D721Med (cell line): ENCODE results near the gene EFTUD2.
A peak's percentile ranks its signal among the peaks of the same experiment; 100 is the strongest.

Experiments
- DNase-seq: peaks from one replicate; pipeline ENCODE4 v3.0.0; 2011; ENCODE audit warnings: low spot score; ENCODE audit not compliant: insufficient read length
- FAIRE-seq: peaks from 2 replicates; lab custom pipeline; 2011; peaks lifted over from hg19 to GRCh38; lab: Jason Lieb, UNC
- CTCF ChIP-seq: IDR thresholded peaks from 2 replicates; pipeline ENCODE4 v1.5.1; 2012; ENCODE audit warnings: mild to moderate bottlenecking, control low read depth; ENCODE audit not compliant: insufficient read depth; ENCODE audit errors: missing control alignments

EFTUD2 gene

GRCh38 chr17:44909681-44910144 is 10.5 kb upstream of the EFTUD2 start:
- no peak for TF ChIP-seq CTCF
- FAIRE-seq (no peak), DNase-seq (peak; percentile 13)

GRCh38 chr17:44908761-44909326 is 9.6 kb upstream of the EFTUD2 start:
- no peak for TF ChIP-seq CTCF
- DNase-seq (no peak), FAIRE-seq (no peak)

GRCh38 chr17:44907729-44908470 is 8.7 kb upstream of the EFTUD2 start:
- FAIRE-seq (no peak), DNase-seq (no peak)
- no peak for TF ChIP-seq CTCF

GRCh38 chr17:44906763-44907728 is 7.8 kb upstream of the EFTUD2 start:
- no peak for TF ChIP-seq CTCF
- FAIRE-seq (no peak), DNase-seq (no peak)

GRCh38 chr17:44906010-44906646 is 6.9 kb upstream of the EFTUD2 start:
- no peak for TF ChIP-seq CTCF
- no peak for FAIRE-seq
- DNase-seq: no peak

GRCh38 chr17:44905006-44906000 is 6.1 kb upstream of the EFTUD2 start:
- FAIRE-seq (no peak), DNase-seq (no peak)
- TF ChIP-seq CTCF: no peak
